ENCODE data around the gene RAB7B. TPM values are rescaled to one million over a fixed set of nuclear protein-coding genes. Genes with fewer than 3 reads are reported as not detected.

Gene RAB7B
- total and polyA plus RNA-seq, 4 donors, result 1.7 to 11.4 (median 5.2) TPM

GRCh38 chr1:205936311-205936710 lies 66.9 kb downstream of the RAB7B start:
- DNase-seq (no peak), ATAC-seq (ENCODE audit: low FRiP score) (no peak)
- Histone ChIP-seq H3K36me3 (ENCODE audit: control insufficient read depth in 1 of 2, insufficient read depth in 2 of 2, low read length in 1 of 2) (no peaks in the 10 kb centered on the region), H3K4me1 (ENCODE audit: control insufficient read depth in 1 of 2, insufficient read depth in 2 of 2, low read length in 2 of 2) (no peaks in the 10 kb centered on the region), H3K4me3 (ENCODE audit: low read length in 2 of 2) (no peak overlapping the region), H3K9me3 (ENCODE audit: control insufficient read depth, low read length) (no peaks in the 10 kb centered on the region), H3K27ac (ENCODE audit: low read depth in 1 of 2, low read length in 2 of 2) (no peak overlapping the region), H3K27me3 (ENCODE audit: control insufficient read depth in 1 of 2, insufficient read depth in 2 of 2, low read length in 1 of 2) (no peaks in the 10 kb centered on the region)
- WGBS, 2 donors, result 93 to 95% methylated on average over 6 of the region's 6 CpGs
- intact Hi-C loops (cut with DNase I), result loop anchor here in 1 of 2 donors (5.0 kb wide), 1 partner anchor 41 kb away; no protein-coding TSS in a partner anchor

GRCh38 chr1:205935869-205936268 lies 67.3 kb downstream of the RAB7B start:
- DNase-seq, result no peak
- no peak for ATAC-seq (ENCODE audit: low FRiP score)

GRCh38 chr1:205934788-205935187 lies 68.4 kb downstream of the RAB7B start:
- intact Hi-C loops (cut with DNase I), result loop anchor here in 1 of 2 donors (5.0 kb wide), 1 partner anchor 43 kb away; no protein-coding TSS in a partner anchor
- no peaks in the 10 kb centered on the region for H3K36me3 ChIP-seq (ENCODE audit: control insufficient read depth in 1 of 2, insufficient read depth in 2 of 2, low read length in 1 of 2)
- H3K4me3 ChIP-seq (ENCODE audit: low read length in 2 of 2), result no peak overlapping the region
- no peaks in the 10 kb centered on the region for H3K9me3 ChIP-seq (ENCODE audit: control insufficient read depth, low read length)
- H3K27me3 ChIP-seq (ENCODE audit: control insufficient read depth in 1 of 2, insufficient read depth in 2 of 2, low read length in 1 of 2), result no peaks in the 10 kb centered on the region
- 91 to 94% methylated on average over 7 of the region's 7 CpGs for WGBS, 2 donors
- DNase-seq, result no peak
- no peaks in the 10 kb centered on the region for H3K4me1 ChIP-seq (ENCODE audit: control insufficient read depth in 1 of 2, insufficient read depth in 2 of 2, low read length in 2 of 2)
- H3K27ac ChIP-seq (ENCODE audit: low read depth in 1 of 2, low read length in 2 of 2), result no peak overlapping the region
- ATAC-seq (ENCODE audit: low FRiP score), result no peak

More at GRCh38 chr1:205935869-205936268, 67.3 kb downstream of the RAB7B start:
- no peaks in the 10 kb centered on the region for H3K9me3 ChIP-seq (ENCODE audit: control insufficient read depth, low read length)
- no peaks in the 10 kb centered on the region for H3K36me3 ChIP-seq (ENCODE audit: control insufficient read depth in 1 of 2, insufficient read depth in 2 of 2, low read length in 1 of 2)
- no peaks in the 10 kb centered on the region for H3K4me1 ChIP-seq (ENCODE audit: control insufficient read depth in 1 of 2, insufficient read depth in 2 of 2, low read length in 2 of 2)
- H3K27ac ChIP-seq (ENCODE audit: low read depth in 1 of 2, low read length in 2 of 2), result no peak overlapping the region
- no peaks in the 10 kb centered on the region for H3K27me3 ChIP-seq (ENCODE audit: control insufficient read depth in 1 of 2, insufficient read depth in 2 of 2, low read length in 1 of 2)
- 49 to 53% methylated on average over 8 of the region's 8 CpGs for whole genome bisulfite sequencing, 2 donors
- intact Hi-C loops (cut with DNase I), result loop anchor here in 1 of 2 donors (5.0 kb wide), 1 partner anchor 41 kb away; no protein-coding TSS in a partner anchor
- H3K4me3 ChIP-seq (ENCODE audit: low read length in 2 of 2), result no peak overlapping the region

GRCh38 chr1:205933671-205934618 lies 69.2 kb downstream of the RAB7B start:
- H3K27ac ChIP-seq (ENCODE audit: low read depth in 1 of 2, low read length in 2 of 2), result no peak overlapping the region
- no peaks in the 10 kb centered on the region for H3K4me1 ChIP-seq (ENCODE audit: control insufficient read depth in 1 of 2, insufficient read depth in 2 of 2, low read length in 2 of 2)
- H3K4me3 ChIP-seq (ENCODE audit: low read length in 2 of 2), result no peak overlapping the region
- WGBS, 2 donors, result 64 to 69% methylated on average over 7 of the region's 7 CpGs
- H3K36me3 ChIP-seq (ENCODE audit: control insufficient read depth in 1 of 2, insufficient read depth in 2 of 2, low read length in 1 of 2), result no peaks in the 10 kb centered on the region
- H3K27me3 ChIP-seq (ENCODE audit: control insufficient read depth in 1 of 2, insufficient read depth in 2 of 2, low read length in 1 of 2), result no peaks in the 10 kb centered on the region
- H3K9me3 ChIP-seq (ENCODE audit: control insufficient read depth, low read length), result no peaks in the 10 kb centered on the region
- ATAC-seq (ENCODE audit: low FRiP score) (no peak), DNase-seq (peak in 1 of 2 donors; percentile 46)
- intact Hi-C loops (cut with DNase I), result no loop called here

GRCh38 chr1:205932776-205933175 lies 70.4 kb downstream of the RAB7B start:
- WGBS, 2 donors, result 31 to 44% methylated on average over 6 of the region's 6 CpGs
- Histone ChIP-seq H3K36me3 (ENCODE audit: control insufficient read depth in 1 of 2, insufficient read depth in 2 of 2, low read length in 1 of 2) (no peaks in the 10 kb centered on the region), H3K4me1 (ENCODE audit: control insufficient read depth in 1 of 2, insufficient read depth in 2 of 2, low read length in 2 of 2) (no peaks in the 10 kb centered on the region), H3K9me3 (ENCODE audit: control insufficient read depth, low read length) (no peaks in the 10 kb centered on the region), H3K27me3 (ENCODE audit: control insufficient read depth in 1 of 2, insufficient read depth in 2 of 2, low read length in 1 of 2) (no peaks in the 10 kb centered on the region), H3K4me3 (ENCODE audit: low read length in 2 of 2) (no peak overlapping the region), H3K27ac (ENCODE audit: low read depth in 1 of 2, low read length in 2 of 2) (no peak overlapping the region)
- ATAC-seq (ENCODE audit: low FRiP score) (no peak), DNase-seq (peak in 1 of 2 donors; percentile 16)
- intact Hi-C loops (cut with DNase I), result no loop called here

GRCh38 chr1:205930799-205931281 lies 72.4 kb downstream of the RAB7B start:
- no peak for ATAC-seq (ENCODE audit: low FRiP score)

GRCh38 chr1:205930195-205930577 lies 73.0 kb downstream of the RAB7B start:
- H3K4me3 ChIP-seq (ENCODE audit: low read length in 2 of 2), result no peak overlapping the region
- ATAC-seq (ENCODE audit: low FRiP score) (no peak), DNase-seq (no peak)
- no peaks in the 10 kb centered on the region for H3K4me1 ChIP-seq (ENCODE audit: control insufficient read depth in 1 of 2, insufficient read depth in 2 of 2, low read length in 2 of 2)
- intact Hi-C loops (cut with DNase I), result no loop called here
- no peak overlapping the region for H3K27ac ChIP-seq (ENCODE audit: low read depth in 1 of 2, low read length in 2 of 2)
- H3K9me3 ChIP-seq (ENCODE audit: control insufficient read depth, low read length), result no peaks in the 10 kb centered on the region
- 97 to 100% methylated on average over 1 of the region's 1 CpG for WGBS, 2 donors
- H3K36me3 ChIP-seq (ENCODE audit: control insufficient read depth in 1 of 2, insufficient read depth in 2 of 2, low read length in 1 of 2), result no peaks in the 10 kb centered on the region
- no peaks in the 10 kb centered on the region for H3K27me3 ChIP-seq (ENCODE audit: control insufficient read depth in 1 of 2, insufficient read depth in 2 of 2, low read length in 1 of 2)

More at GRCh38 chr1:205930799-205931281, 72.4 kb downstream of the RAB7B start:
- Histone ChIP-seq H3K9me3 (ENCODE audit: control insufficient read depth, low read length) (no peaks in the 10 kb centered on the region), H3K27ac (ENCODE audit: low read depth in 1 of 2, low read length in 2 of 2) (no peak overlapping the region), H3K4me3 (ENCODE audit: low read length in 2 of 2) (no peak overlapping the region), H3K27me3 (ENCODE audit: control insufficient read depth in 1 of 2, insufficient read depth in 2 of 2, low read length in 1 of 2) (no peaks in the 10 kb centered on the region), H3K36me3 (ENCODE audit: control insufficient read depth in 1 of 2, insufficient read depth in 2 of 2, low read length in 1 of 2) (no peaks in the 10 kb centered on the region), H3K4me1 (ENCODE audit: control insufficient read depth in 1 of 2, insufficient read depth in 2 of 2, low read length in 2 of 2) (no peaks in the 10 kb centered on the region)
- 29 to 48% methylated on average over 4 of the region's 4 CpGs for WGBS, 2 donors
- DNase-seq, result peak in 1 of 2 donors; percentile 2
- intact Hi-C loops (cut with DNase I), result no loop called here

GRCh38 chr1:205929496-205930194 lies 73.5 kb downstream of the RAB7B start:
- Histone ChIP-seq H3K4me3 (ENCODE audit: low read length in 2 of 2) (no peak overlapping the region), H3K27ac (ENCODE audit: low read depth in 1 of 2, low read length in 2 of 2) (no peak overlapping the region), H3K36me3 (ENCODE audit: control insufficient read depth in 1 of 2, insufficient read depth in 2 of 2, low read length in 1 of 2) (no peaks in the 10 kb centered on the region), H3K4me1 (ENCODE audit: control insufficient read depth in 1 of 2, insufficient read depth in 2 of 2, low read length in 2 of 2) (no peaks in the 10 kb centered on the region), H3K27me3 (ENCODE audit: control insufficient read depth in 1 of 2, insufficient read depth in 2 of 2, low read length in 1 of 2) (no peaks in the 10 kb centered on the region), H3K9me3 (ENCODE audit: control insufficient read depth, low read length) (no peaks in the 10 kb centered on the region)
- 94 to 95% methylated on average over 19 of the region's 19 CpGs for WGBS, 2 donors
- ATAC-seq (ENCODE audit: low FRiP score) (no peak), DNase-seq (peak in 1 of 2 donors; percentile 25)
- intact Hi-C loops (cut with DNase I), result no loop called here
